ENCODE measurements around the gene JMJD1C. TPM values are rescaled to one million over a fixed set of nuclear protein-coding genes. Genes with fewer than 3 reads are reported as not detected.
"Not testable (repeated sequence)": the region's sequence is repeated elsewhere in the genome, so short reads cannot be mapped to it uniquely, and the experiment has no call there.

The JMJD1C gene
- total RNA-seq, 2 experiments from 2014 or later, result 389 to 399 TPM

DNA sequence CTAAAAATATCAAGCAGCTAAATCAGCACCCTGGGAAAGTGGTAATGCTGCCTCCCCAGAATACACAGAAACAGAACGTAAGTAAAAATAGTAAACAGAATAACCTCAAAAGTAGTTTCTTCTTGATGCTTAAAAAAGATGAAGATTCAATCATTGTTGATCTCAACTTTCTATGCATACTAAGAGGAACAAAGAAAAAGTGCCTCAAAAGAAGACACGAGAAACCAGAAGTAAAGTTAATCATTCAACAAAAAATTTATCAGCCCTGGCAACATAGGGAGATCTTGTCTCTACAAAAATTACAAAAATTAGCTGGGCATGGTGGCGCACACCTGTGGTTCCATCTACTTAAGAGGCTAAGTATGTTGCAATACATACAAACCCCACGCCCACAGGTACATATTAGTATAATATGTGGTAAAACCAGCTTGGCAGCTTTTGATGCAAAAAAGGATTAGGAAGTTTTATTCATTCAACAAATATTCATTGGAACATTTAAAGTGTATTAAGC lies 179.0 kb downstream of the JMJD1C start:
- no peak overlapping the region for H3K4me3 Mint-ChIP-seq
- ATAC-seq (ENCODE audit: poor library complexity) (no peak), DNase-seq (no peak)
- H3K4me1 Mint-ChIP-seq (ENCODE audit: low read depth), result peaks cover 18% of the 10 kb centered on the region
- H3K36me3 ChIP-seq (ENCODE audit: insufficient read depth, low read length), result no peaks in the 10 kb centered on the region
- no peaks in the 10 kb centered on the region for H3K36me3 Mint-ChIP-seq (ENCODE audit: low read depth)
- H3K27ac ChIP-seq (ENCODE audit: low read depth in 1 of 2, low read length in 2 of 2), result no peak overlapping the region
- ChIA-PET CTCF (interaction anchor here (1.2 to 1.6 kb wide), 2 partner anchors 70 to 120 kb away, joined by 3 to 4 read pairs; no protein-coding TSS in a partner anchor), POLR2A (interaction anchor here (1.3 kb wide), 1 partner anchor 18 kb away, joined by 3 read pairs; no protein-coding TSS in a partner anchor)
- H3K4me3 ChIP-seq (ENCODE audit: low read length), result no peak overlapping the region
- intact Hi-C loops (cut with DNase I, micrococcal nuclease), result no loop called here
- H3K27ac Mint-ChIP-seq, result no peak overlapping the region
- no peaks in the 10 kb centered on the region for H3K9me3 ChIP-seq (ENCODE audit: control insufficient read depth in 1 of 2, insufficient read depth in 1 of 2, low read length in 2 of 2)
- no peaks in the 10 kb centered on the region for H3K9me3 Mint-ChIP-seq
- no peaks in the 10 kb centered on the region for H3K27me3 ChIP-seq (ENCODE audit: control insufficient read depth in 1 of 2, insufficient read depth in 2 of 2, low read length in 2 of 2)
- TF ChIP-seq, protein P1, sequence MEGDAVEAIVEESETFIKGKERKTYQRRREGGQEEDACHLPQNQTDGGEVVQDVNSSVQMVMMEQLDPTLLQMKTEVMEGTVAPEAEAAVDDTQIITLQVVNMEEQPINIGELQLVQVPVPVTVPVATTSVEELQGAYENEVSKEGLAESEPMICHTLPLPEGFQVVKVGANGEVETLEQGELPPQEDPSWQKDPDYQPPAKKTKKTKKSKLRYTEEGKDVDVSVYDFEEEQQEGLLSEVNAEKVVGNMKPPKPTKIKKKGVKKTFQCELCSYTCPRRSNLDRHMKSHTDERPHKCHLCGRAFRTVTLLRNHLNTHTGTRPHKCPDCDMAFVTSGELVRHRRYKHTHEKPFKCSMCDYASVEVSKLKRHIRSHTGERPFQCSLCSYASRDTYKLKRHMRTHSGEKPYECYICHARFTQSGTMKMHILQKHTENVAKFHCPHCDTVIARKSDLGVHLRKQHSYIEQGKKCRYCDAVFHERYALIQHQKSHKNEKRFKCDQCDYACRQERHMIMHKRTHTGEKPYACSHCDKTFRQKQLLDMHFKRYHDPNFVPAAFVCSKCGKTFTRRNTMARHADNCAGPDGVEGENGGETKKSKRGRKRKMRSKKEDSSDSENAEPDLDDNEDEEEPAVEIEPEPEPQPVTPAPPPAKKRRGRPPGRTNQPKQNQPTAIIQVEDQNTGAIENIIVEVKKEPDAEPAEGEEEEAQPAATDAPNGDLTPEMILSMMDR (IDR thresholded peaks at IDR 0.05), result no peak
- H3K4me1 ChIP-seq (ENCODE audit: insufficient read depth, low read length), result no peaks in the 10 kb centered on the region
- no peaks in the 10 kb centered on the region for H3K27me3 Mint-ChIP-seq

DNA sequence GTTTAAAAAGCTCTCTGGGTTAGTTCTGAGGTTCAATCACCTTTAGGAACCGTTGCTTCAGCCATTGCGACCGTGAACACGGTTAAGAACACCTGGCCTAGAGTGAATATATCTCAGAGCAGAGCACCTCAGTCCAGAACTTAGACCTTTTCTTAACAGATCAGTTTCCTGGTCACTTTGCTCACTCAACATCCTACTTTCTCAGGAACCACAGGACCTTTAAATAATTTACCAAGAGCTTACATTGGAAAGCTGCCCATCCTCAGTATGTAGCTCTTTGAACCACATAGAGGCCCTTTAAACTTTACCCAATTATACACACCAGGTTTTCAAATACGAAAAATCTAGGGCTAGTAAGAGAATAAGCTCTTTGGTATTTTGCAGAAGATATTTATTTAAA lies 179.4 kb downstream of the JMJD1C start:
- TF ChIP-seq, protein P1 (IDR thresholded peaks at IDR 0.05), result no peak
- Mint-ChIP-seq H3K9me3 (no peaks in the 10 kb centered on the region), H3K36me3 (ENCODE audit: low read depth) (no peaks in the 10 kb centered on the region), H3K4me1 (ENCODE audit: low read depth) (peaks cover 18% of the 10 kb centered on the region), H3K27ac (no peak overlapping the region), H3K4me3 (no peak overlapping the region), H3K27me3 (no peaks in the 10 kb centered on the region)
- Histone ChIP-seq H3K4me3 (ENCODE audit: low read length) (no peak overlapping the region), H3K27ac (ENCODE audit: low read depth in 1 of 2, low read length in 2 of 2) (no peak overlapping the region), H3K9me3 (ENCODE audit: control insufficient read depth in 1 of 2, insufficient read depth in 1 of 2, low read length in 2 of 2) (no peaks in the 10 kb centered on the region), H3K4me1 (ENCODE audit: insufficient read depth, low read length) (no peaks in the 10 kb centered on the region), H3K36me3 (ENCODE audit: insufficient read depth, low read length) (no peaks in the 10 kb centered on the region), H3K27me3 (ENCODE audit: control insufficient read depth in 1 of 2, insufficient read depth in 2 of 2, low read length in 2 of 2) (no peaks in the 10 kb centered on the region)
- CTCF ChIA-PET, result interaction anchor here (1.2 to 1.6 kb wide), 2 partner anchors 69 to 120 kb away, joined by 3 to 4 read pairs; no protein-coding TSS in a partner anchor
- DNase-seq (no peak), ATAC-seq (ENCODE audit: poor library complexity) (no peak)
- intact Hi-C loops (cut with DNase I, micrococcal nuclease), result no loop called here
- POLR2A ChIA-PET, result interaction anchor here (1.3 kb wide), 1 partner anchor 18 kb away, joined by 3 read pairs; no protein-coding TSS in a partner anchor

DNA sequence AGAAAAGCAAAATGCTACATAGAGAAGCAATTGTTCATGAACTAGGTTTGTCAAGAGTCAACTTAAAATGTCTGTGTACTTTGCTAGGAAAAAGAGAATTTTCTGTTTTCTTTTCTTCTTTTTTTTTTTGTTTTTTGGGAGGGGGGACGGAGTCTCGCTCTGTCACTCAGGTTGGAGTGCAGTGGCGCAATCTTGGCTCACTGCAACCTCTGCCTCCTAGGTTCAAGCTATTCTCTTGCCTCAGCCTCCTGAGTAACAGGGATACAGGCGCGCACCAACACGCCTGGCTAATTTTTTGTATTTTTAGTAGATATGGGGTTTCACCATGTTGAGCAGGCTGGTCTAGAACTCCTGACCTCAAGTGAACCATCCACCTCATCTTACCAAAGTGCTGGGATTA lies 181.9 kb downstream of the JMJD1C start:
- H3K36me3 ChIP-seq (ENCODE audit: insufficient read depth, low read length); H3K27ac ChIP-seq (ENCODE audit: low read depth in 1 of 2, low read length in 2 of 2); H3K27ac Mint-ChIP-seq; intact Hi-C loops (cut with DNase I, micrococcal nuclease); DNase-seq; H3K27me3 Mint-ChIP-seq; CTCF ChIA-PET; H3K9me3 Mint-ChIP-seq; H3K27me3 ChIP-seq (ENCODE audit: control insufficient read depth in 1 of 2, insufficient read depth in 2 of 2, low read length in 2 of 2); H3K4me3 Mint-ChIP-seq; ATAC-seq (ENCODE audit: poor library complexity); H3K9me3 ChIP-seq (ENCODE audit: control insufficient read depth in 1 of 2, insufficient read depth in 1 of 2, low read length in 2 of 2); H3K4me3 ChIP-seq (ENCODE audit: low read length); H3K4me1 ChIP-seq (ENCODE audit: insufficient read depth, low read length); H3K36me3 Mint-ChIP-seq (ENCODE audit: low read depth): not testable (repeated sequence)
- POLR2A ChIA-PET, result interaction anchor here (2.0 kb wide), 1 partner anchor 15 kb away, joined by 7 read pairs; no protein-coding TSS in a partner anchor
- peaks cover 18% of the 10 kb centered on the region for H3K4me1 Mint-ChIP-seq (ENCODE audit: low read depth)

DNA sequence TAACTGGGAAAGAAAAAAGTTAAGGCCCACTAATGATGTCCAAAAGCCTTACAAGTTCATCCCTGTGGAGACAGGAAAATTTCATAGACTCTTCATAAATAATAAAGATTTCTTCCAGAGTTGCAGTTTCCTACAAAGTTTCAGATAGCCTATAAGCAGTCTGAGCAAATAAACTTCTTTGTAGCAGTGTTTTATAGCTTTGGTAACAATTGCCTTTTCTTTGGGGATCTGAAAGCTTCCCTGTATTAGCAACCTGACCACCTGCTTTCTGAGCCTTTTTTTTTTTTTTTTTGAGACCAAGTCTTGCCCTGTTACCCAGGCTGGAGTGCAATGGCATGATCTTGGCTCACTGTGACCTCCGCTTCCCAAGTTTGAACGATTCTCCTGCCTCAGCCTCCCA lies 182.7 kb downstream of the JMJD1C start:
- POLR2A ChIA-PET, result interaction anchor here (2.0 kb wide), 1 partner anchor 14 kb away, joined by 7 read pairs; no protein-coding TSS in a partner anchor
- TF ChIP-seq, protein P1 (IDR thresholded peaks at IDR 0.05), result no peak
- H3K27ac ChIP-seq (ENCODE audit: low read depth in 1 of 2, low read length in 2 of 2), result no peak overlapping the region
- H3K4me1 Mint-ChIP-seq (ENCODE audit: low read depth), result peaks cover 18% of the 10 kb centered on the region
- no peak for ATAC-seq (ENCODE audit: poor library complexity)
- no peaks in the 10 kb centered on the region for H3K36me3 ChIP-seq (ENCODE audit: insufficient read depth, low read length)
- no peaks in the 10 kb centered on the region for H3K36me3 Mint-ChIP-seq (ENCODE audit: low read depth)
- no peaks in the 10 kb centered on the region for H3K27me3 ChIP-seq (ENCODE audit: control insufficient read depth in 1 of 2, insufficient read depth in 2 of 2, low read length in 2 of 2)
- H3K27me3 Mint-ChIP-seq, result no peaks in the 10 kb centered on the region
- intact Hi-C loops (cut with DNase I, micrococcal nuclease), result no loop called here
- CTCF ChIA-PET, result no interaction called here
- DNase-seq, result no peak
- no peaks in the 10 kb centered on the region for H3K9me3 ChIP-seq (ENCODE audit: control insufficient read depth in 1 of 2, insufficient read depth in 1 of 2, low read length in 2 of 2)
- no peaks in the 10 kb centered on the region for H3K9me3 Mint-ChIP-seq
- H3K4me3 ChIP-seq (ENCODE audit: low read length), result no peak overlapping the region
- no peak overlapping the region for H3K4me3 Mint-ChIP-seq
- no peaks in the 10 kb centered on the region for H3K4me1 ChIP-seq (ENCODE audit: insufficient read depth, low read length)
- no peak overlapping the region for H3K27ac Mint-ChIP-seq

Measured in CD4-positive, alpha-beta T cell (primary cell).